GM20000 (cell line): Measurements from ENCODE around the gene VAX1.
"Not testable (repeated sequence)": the region's sequence is repeated elsewhere in the genome, so short reads cannot be mapped to it uniquely, and the experiment has no call there.

ENCODE experiments used
- DNase-seq: peaks from one replicate; pipeline ENCODE4 v3.0.0; 2012; ENCODE audit warnings: low spot score
- TF ChIP-seq, protein P1 (sequence below): IDR thresholded peaks from 2 replicates; pipeline ENCODE4 v1.5.1; 2012; ENCODE audit warnings: mild to moderate bottlenecking, control low read depth; ENCODE audit errors: extremely low read depth, missing control alignments

The VAX1 gene

GRCh38 chr10:117131376-117132327 lies 6.4 kb downstream of the VAX1 start:
- DNase-seq, result peak; percentile 32
- TF ChIP-seq, protein P1, sequence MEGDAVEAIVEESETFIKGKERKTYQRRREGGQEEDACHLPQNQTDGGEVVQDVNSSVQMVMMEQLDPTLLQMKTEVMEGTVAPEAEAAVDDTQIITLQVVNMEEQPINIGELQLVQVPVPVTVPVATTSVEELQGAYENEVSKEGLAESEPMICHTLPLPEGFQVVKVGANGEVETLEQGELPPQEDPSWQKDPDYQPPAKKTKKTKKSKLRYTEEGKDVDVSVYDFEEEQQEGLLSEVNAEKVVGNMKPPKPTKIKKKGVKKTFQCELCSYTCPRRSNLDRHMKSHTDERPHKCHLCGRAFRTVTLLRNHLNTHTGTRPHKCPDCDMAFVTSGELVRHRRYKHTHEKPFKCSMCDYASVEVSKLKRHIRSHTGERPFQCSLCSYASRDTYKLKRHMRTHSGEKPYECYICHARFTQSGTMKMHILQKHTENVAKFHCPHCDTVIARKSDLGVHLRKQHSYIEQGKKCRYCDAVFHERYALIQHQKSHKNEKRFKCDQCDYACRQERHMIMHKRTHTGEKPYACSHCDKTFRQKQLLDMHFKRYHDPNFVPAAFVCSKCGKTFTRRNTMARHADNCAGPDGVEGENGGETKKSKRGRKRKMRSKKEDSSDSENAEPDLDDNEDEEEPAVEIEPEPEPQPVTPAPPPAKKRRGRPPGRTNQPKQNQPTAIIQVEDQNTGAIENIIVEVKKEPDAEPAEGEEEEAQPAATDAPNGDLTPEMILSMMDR, result no peak

- TF ChIP-seq, protein P1, result no peak
These were observed 7.2 kb downstream of the VAX1 start for GRCh38 chr10:117130862-117131375.

GRCh38 chr10:117130346-117130745 lies 7.7 kb downstream of the VAX1 start:
- TF ChIP-seq, protein P1, result no peak

More at GRCh38 chr10:117130862-117131375, 7.2 kb downstream of the VAX1 start:
- no peak for DNase-seq

GRCh38 chr10:117126645-117127044 lies 11.4 kb downstream of the VAX1 start:
- not testable (repeated sequence) for DNase-seq

More at GRCh38 chr10:117130346-117130745, 7.7 kb downstream of the VAX1 start:
- no peak for DNase-seq

GRCh38 chr10:117126034-117126433 lies 12.0 kb downstream of the VAX1 start:
- TF ChIP-seq, protein P1, result no peak
- DNase-seq, result no peak

DNA sequence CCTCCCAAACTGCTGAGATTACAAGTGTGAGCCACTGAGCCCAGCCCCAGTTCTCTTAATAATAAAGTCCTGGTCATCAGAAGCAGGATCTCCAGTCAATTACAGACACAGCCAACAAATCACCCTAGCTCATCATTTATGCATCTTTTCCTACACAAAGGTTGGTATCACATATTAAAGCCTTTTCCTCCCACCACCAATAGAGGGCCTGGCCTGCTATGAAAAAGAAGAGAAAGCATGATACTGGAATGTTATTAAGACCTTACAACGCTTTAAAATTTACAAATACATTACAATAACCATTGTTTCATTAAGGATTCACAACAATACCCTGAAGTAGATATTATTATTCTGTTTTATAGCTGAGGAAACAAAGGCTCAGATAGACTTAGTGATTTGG lies 25.9 kb downstream of the VAX1 start:
- no peak for DNase-seq
- TF ChIP-seq, protein P1, result no peak

GRCh38 chr10:117107238-117107637 lies 30.8 kb downstream of the VAX1 start:
- DNase-seq, result no peak
- TF ChIP-seq, protein P1, result no peak
